Thyroid gland (tissue), 4 donors: ENCODE measurements around the gene ASCL1. TPM values are rescaled to one million over a fixed set of nuclear protein-coding genes. Genes with fewer than 3 reads are reported as not detected.
A peak's percentile ranks its signal among the peaks of the same experiment; 100 is the strongest.

Experiments
- DNase-seq, 2 donors: peaks; one replicate each; pipeline ENCODE4 v3.0.0-alpha.2; 2019
- H3K27ac ChIP-seq, 3 donors: fragments of 200-600 bp; sonication (generic); 1 replicate in 2 of 3; 2 replicates in 1 of 3; pipeline ENCODE4 v1.5.1; 2016 to 2019; ENCODE audit warnings: mild to moderate bottlenecking in 1 of 3, moderate library complexity in 1 of 3
- H3K27me3 ChIP-seq: fragments of 200-600 bp; sonication (generic); one replicate; pipeline ENCODE4 v1.5.1; 2019
- H3K36me3 ChIP-seq, 2 donors: fragments of 200-600 bp; sonication (generic); one replicate each; pipeline ENCODE4 v1.5.1; 2016 to 2019
- H3K4me1 ChIP-seq, 2 donors: fragments of 200-600 bp; sonication (generic); one replicate each; pipeline ENCODE4 v1.5.1; 2017 to 2019
- H3K4me3 ChIP-seq, 3 donors: fragments of 200-600 bp; sonication (generic); replicated peaks in 1 of 3; 1 replicate in 2 of 3; 2 replicates in 1 of 3; pipeline ENCODE4 v1.5.1; 2016; ENCODE audit warnings: mild to moderate bottlenecking in 1 of 3
- H3K9me3 ChIP-seq: fragments of 200-600 bp; sonication (generic); one replicate; pipeline ENCODE4 v1.5.1; 2017
- CTCF ChIP-seq, 6 experiments: fragments of 200-600 bp in 3 of 6; fragments of 450-650 bp in 3 of 6; sonication (generic) in 3 of 6; IDR thresholded peaks; one replicate each; pipeline ENCODE4 v1.5.1; 2016 to 2019; ENCODE audit warnings: antibody characterized with exemption in 6 of 6, mild to moderate bottlenecking in 2 of 6, inconsistent platforms in 1 of 6, moderate library complexity in 1 of 6
- POLR2A ChIP-seq, 2 donors: fragments of 450-650 bp; IDR thresholded peaks; one replicate each; pipeline ENCODE4 v1.6.1; 2017; ENCODE audit warnings: antibody characterized with exemption in 2 of 2, mild to moderate bottlenecking in 2 of 2, moderate library complexity in 1 of 2
- WGBS, 2 donors: methylation state at CpG; one replicate each; pipeline ENCODE4 v1.1.5; 2017; 5-methylcytosine and 5-hydroxymethylcytosine counted together
- intact Hi-C: fragments of 100-400 bp; cut with DNase I; formaldehyde crosslinking; loops from one replicate; pipeline ENCODE4 v1.15.1; 2023
- total RNA-seq, 4 donors: library from RNA; depleted of rRNA; stranded (reverse); fragments of >200 nt; gene quantifications; one replicate each; pipeline ENCODE4 v1.2.3, GENCODE V29; 2016

ASCL1 gene
- total RNA-seq, 4 donors from 2014 or later, result 0.13 to 1.7 (median 0.49) TPM; not detected in 1

GRCh38 chr12:102939059-102939458 lies 18.4 kb upstream of the ASCL1 start:
- Histone ChIP-seq H3K27ac (no peak overlapping the region), H3K9me3 (no peaks in the 10 kb centered on the region), H3K4me3 (no peak overlapping the region), H3K27me3 (no peaks in the 10 kb centered on the region), H3K4me1 (no peaks in the 10 kb centered on the region), H3K36me3 (no peaks in the 10 kb centered on the region)
- intact Hi-C loops, result no loop called here
- TF ChIP-seq CTCF (IDR thresholded peaks at IDR 0.05) (no peak), POLR2A (IDR thresholded peaks at IDR 0.05) (no peak)
- 49 to 51% methylated on average over 2 of the region's 2 CpGs for WGBS, 2 donors
- no peak for DNase-seq

- no peaks in the 10 kb centered on the region for H3K36me3 ChIP-seq
- H3K27me3 ChIP-seq, result no peaks in the 10 kb centered on the region
- H3K9me3 ChIP-seq, result no peaks in the 10 kb centered on the region
- intact Hi-C loops, result no loop called here
- DNase-seq, result no peak
- WGBS, 2 donors, result 66 to 88% methylated on average over 2 of the region's 2 CpGs
- H3K27ac ChIP-seq, result no peak overlapping the region
- H3K4me1 ChIP-seq, result no peaks in the 10 kb centered on the region
- no peak overlapping the region for H3K4me3 ChIP-seq
- TF ChIP-seq POLR2A (IDR thresholded peaks at IDR 0.05), result no peak
- no peak for TF ChIP-seq CTCF (IDR thresholded peaks at IDR 0.05)
Measured at GRCh38 chr12:102939670-102940222, 17.7 kb upstream of the ASCL1 start.

GRCh38 chr12:102946042-102946441 lies 11.4 kb upstream of the ASCL1 start:
- H3K27me3 ChIP-seq, result peaks cover 2% of the 10 kb centered on the region
- no peak for DNase-seq
- 21 to 36% methylated on average over 2 of the region's 2 CpGs for WGBS, 2 donors

GRCh38 chr12:102948941-102949352 lies 8.5 kb upstream of the ASCL1 start:
- no peaks in the 10 kb centered on the region for H3K36me3 ChIP-seq
- no peak overlapping the region for H3K27ac ChIP-seq
- no peaks in the 10 kb centered on the region for H3K9me3 ChIP-seq
- H3K27me3 ChIP-seq, result peaks cover 5% of the 10 kb centered on the region
- no peaks in the 10 kb centered on the region for H3K4me1 ChIP-seq
- no peak for TF ChIP-seq POLR2A (IDR thresholded peaks at IDR 0.05)
- peak; percentile 42 to 99 (median 74) for TF ChIP-seq CTCF (IDR thresholded peaks at IDR 0.05)
- intact Hi-C loops, result no loop called here
- no peak overlapping the region for H3K4me3 ChIP-seq
- peak; percentile 49 to 56 for DNase-seq
- WGBS, 2 donors, result 3% methylated on average over 11 of the region's 11 CpGs

More at GRCh38 chr12:102946042-102946441, 11.4 kb upstream of the ASCL1 start:
- TF ChIP-seq POLR2A (IDR thresholded peaks at IDR 0.05), result no peak
- intact Hi-C loops, result no loop called here
- no peak overlapping the region for H3K27ac ChIP-seq
- H3K9me3 ChIP-seq, result no peaks in the 10 kb centered on the region
- no peaks in the 10 kb centered on the region for H3K36me3 ChIP-seq
- H3K4me1 ChIP-seq, result no peaks in the 10 kb centered on the region
- H3K4me3 ChIP-seq, result no peak overlapping the region

GRCh38 chr12:102950107-102950949 lies 7.1 kb upstream of the ASCL1 start:
- WGBS, 2 donors, result 3 to 6% methylated on average over 29 to 36 of the region's 37 CpGs
- intact Hi-C loops, result loop anchor here (10.0 kb wide), 1 partner anchor 594 kb away; no protein-coding TSS in a partner anchor

More at GRCh38 chr12:102950107-102950949, 7.1 kb upstream of the ASCL1 start:
- no peak overlapping the region for H3K27ac ChIP-seq
- no peak overlapping the region for H3K4me3 ChIP-seq
- no peaks in the 10 kb centered on the region for H3K9me3 ChIP-seq
- H3K36me3 ChIP-seq, result no peaks in the 10 kb centered on the region
- no peaks in the 10 kb centered on the region for H3K4me1 ChIP-seq
- TF ChIP-seq POLR2A (IDR thresholded peaks at IDR 0.05) (no peak), CTCF (IDR thresholded peaks at IDR 0.05) (no peak)
- peaks cover 5% of the 10 kb centered on the region for H3K27me3 ChIP-seq
- DNase-seq, result no peak
